ENCODE results near the gene NRG2. TPM values are rescaled to one million over a fixed set of nuclear protein-coding genes. Genes with fewer than 3 reads are reported as not detected.

NRG2 gene
- total and polyA plus RNA-seq, 2 of the 8 experiments (the other 6 are each of a cell fraction or from before 2014, with no cell fraction given), result 0.27 to 0.54 TPM

GRCh38 chr5:139877129-139877597 is 165.9 kb downstream of the NRG2 start:
- no peak overlapping the region for H3K4ac ChIP-seq (replicated peaks; ENCODE audit: insufficient read length, low read depth, low read length)
- H3K14ac ChIP-seq (ENCODE audit: insufficient read length), result no peak overlapping the region
- no peak overlapping the region for H4K5ac ChIP-seq (ENCODE audit: insufficient read length, low read depth, low read length)
- no peaks in the 10 kb centered on the region for H3K79me2 ChIP-seq (ENCODE audit: control insufficient read depth in 1 of 2, insufficient read depth in 2 of 2, low read length in 2 of 2)
- WGBS, 2 experiments (ENCODE audit: extremely low coverage in 1 of 2, insufficient coverage in 1 of 2, insufficient read length in 1 of 2, insufficient replicate concordance in 2 of 2, low coverage in 1 of 2, low lambda C conversion rate in 2 of 2, missing lambda C conversion rate in 1 of 2), result 84% methylated on average over 6 of the region's 6 CpGs; no CpG with 5 or more reads in 1 of the 2 experiments
- H3K4me2 ChIP-seq (ENCODE audit: insufficient read depth in 1 of 2, low read depth in 2 of 2, low read length in 2 of 2), result no peak overlapping the region
- H4K8ac ChIP-seq (ENCODE audit: extremely low read depth, insufficient read depth, low read length), result no peak overlapping the region
- H4K20me1 ChIP-seq (replicated peaks in 1 of 2; ENCODE audit: control insufficient read depth in 1 of 2, insufficient read depth in 2 of 2, low read length in 2 of 2), result no peaks in the 10 kb centered on the region
- no peak overlapping the region for H2BK5ac ChIP-seq (ENCODE audit: low read depth, low read length)
- H2BK15ac ChIP-seq (ENCODE audit: low read length), result no peak overlapping the region
- H3K18ac ChIP-seq (ENCODE audit: extremely low read depth, low read length), result no peak overlapping the region
- no peak overlapping the region for H3K56ac ChIP-seq (replicated peaks; ENCODE audit: insufficient read length, low read depth, low read length)
- H2BK20ac ChIP-seq (ENCODE audit: low read length), result no peak overlapping the region
- H3K9me3 ChIP-seq (ENCODE audit: insufficient read depth in 2 of 2, low read depth in 1 of 2, low read length in 1 of 2), result no peaks in the 10 kb centered on the region
- peaks cover 0 to 2% (median 0%) of the 10 kb centered on the region in 4 experiments; a peak in 2 of 7 replicates for H3K27me3 ChIP-seq (replicated peaks in 1 of 4; ENCODE audit: control insufficient read depth in 3 of 4, extremely low read depth in 1 of 4, insufficient read depth in 3 of 4, low read length in 3 of 4)
- H2AK5ac ChIP-seq (ENCODE audit: low read depth, low read length), result no peak overlapping the region
- H3K4me3 ChIP-seq (ENCODE audit: extremely low read depth in 1 of 4, insufficient read depth in 2 of 4, low read depth in 3 of 4, low read length in 4 of 4), result no peak overlapping the region
- no peak overlapping the region for H4K91ac ChIP-seq (replicated peaks; ENCODE audit: insufficient read length, low read length)
- ChIA-PET CTCF (ENCODE audit: partially characterized antibody) (interaction anchor here (0.8 to 4.1 kb wide), 9 partner anchors 9 to 94 kb away, joined by 3 to 35 read pairs (median 3); no protein-coding TSS in a partner anchor), POLR2A (ENCODE audit: partially characterized antibody) (no interaction called here)
- FAIRE-seq (no peak), DNase-seq (ENCODE audit: low read depth in 1 of 2, low spot score in 2 of 2) (no peak)
- no peak overlapping the region for H3K9ac ChIP-seq (replicated peaks in 1 of 4; ENCODE audit: extremely low read depth in 1 of 4, low read depth in 3 of 4, low read length in 3 of 4)
- H3K36me3 ChIP-seq (ENCODE audit: control insufficient read depth in 2 of 4, insufficient read depth in 4 of 4, low read length in 3 of 4), result no peaks in the 10 kb centered on the region
- H2BK12ac ChIP-seq (ENCODE audit: low read depth, low read length), result no peak overlapping the region
- 0 out of 2 replicates have a peak, but pooled peaks cover 1% of the 10 kb centered on the region for H3K23me2 ChIP-seq (ENCODE audit: low read depth, low read length)
- peaks cover 0 to 9% (median 6%) of the 10 kb centered on the region in 4 experiments; a peak in 6 of 7 replicates for H3K4me1 ChIP-seq (replicated peaks in 1 of 4; ENCODE audit: control insufficient read depth in 3 of 4, insufficient read depth in 4 of 4, low read length in 3 of 4)
- H2AFZ ChIP-seq (ENCODE audit: low read length), result peak overlapping the region; percentile 52; the same call in 1 of the 2 replicates
- no peak overlapping the region for H3K23ac ChIP-seq (ENCODE audit: insufficient read length)
- no peaks in the 10 kb centered on the region for H3K79me1 ChIP-seq (ENCODE audit: low read depth, low read length)
- H2BK120ac ChIP-seq (replicated peaks; ENCODE audit: low read depth, low read length), result no peak overlapping the region
- no peak overlapping the region for H3K27ac ChIP-seq (ENCODE audit: low read depth, low read length)
- TF ChIP-seq RFX5 (IDR thresholded peaks at IDR 0.05; ENCODE audit: borderline replicate concordance, low read depth, low read length), result no peak
- no peak for TF ChIP-seq TAF7 (optimal IDR thresholded peaks at IDR 0.05; ENCODE audit: borderline replicate concordance, low read depth, low read length)
- no peak for TF ChIP-seq JUND (IDR thresholded peaks at IDR 0.05; ENCODE audit: low read length)
- TF ChIP-seq POU5F1 (IDR thresholded peaks at IDR 0.05; ENCODE audit: low read depth, low read length), result no peak
- TF ChIP-seq MAFK (IDR thresholded peaks at IDR 0.05; ENCODE audit: low read depth, low read length), result no peak
- no peak for TF ChIP-seq FOSL1 (IDR thresholded peaks at IDR 0.05; ENCODE audit: insufficient read depth, low read depth, low read length)
- no peak for TF ChIP-seq NRF1 (IDR thresholded peaks at IDR 0.05; ENCODE audit: low read depth, low read length)
- TF ChIP-seq ATF2 (IDR thresholded peaks at IDR 0.05; ENCODE audit: low read length), result no peak
- no peak for TF ChIP-seq USF2 (IDR thresholded peaks at IDR 0.05; ENCODE audit: low read length)

Measured in H1 (cell line).